ENCODE measurements around the gene ZNF688. TPM values are rescaled to one million over a fixed set of nuclear protein-coding genes. Genes with fewer than 3 reads are reported as not detected.

Gene ZNF688
- total and polyA plus RNA-seq, 5 donors = 10.8 to 16.1 (median 12.9) TPM

GRCh38 chr16:30556125-30556473 lies 15.4 kb downstream of the ZNF688 start:
- no peaks in the 10 kb centered on the region for H3K27me3 ChIP-seq (ENCODE audit: control insufficient read depth, insufficient read depth)
- intact Hi-C loops (cut with DNase I) = no loop called here
- ATAC-seq = no peak
- peaks cover 7% of the 10 kb centered on the region for H3K4me1 ChIP-seq (ENCODE audit: control insufficient read depth, insufficient read depth, low read length)
- no peaks in the 10 kb centered on the region for H3K9me3 ChIP-seq (ENCODE audit: control insufficient read depth, low read length)
- 52% methylated on average over 10 of the region's 10 CpGs for WGBS
- no peak overlapping the region for H3K27ac ChIP-seq (ENCODE audit: low read length)
- DNase-seq = peak in 1 of 3 donors; percentile 53
- no peak overlapping the region for H3K4me3 ChIP-seq (ENCODE audit: low read length)

- Histone ChIP-seq H3K27ac (ENCODE audit: low read length) (no peak overlapping the region), H3K4me1 (ENCODE audit: control insufficient read depth, insufficient read depth, low read length) (peaks cover 7% of the 10 kb centered on the region)
These were observed 16.0 kb downstream of the ZNF688 start for GRCh38 chr16:30555315-30556124.

GRCh38 chr16:30554557-30555314 lies 16.8 kb downstream of the ZNF688 start:
- 94% methylated on average over 18 of the region's 18 CpGs for WGBS
- DNase-seq (no peak), ATAC-seq (no peak)
- H3K4me1 ChIP-seq (ENCODE audit: control insufficient read depth, insufficient read depth, low read length) = peaks cover 7% of the 10 kb centered on the region
- H3K4me3 ChIP-seq (ENCODE audit: low read length) = no peak overlapping the region
- H3K27me3 ChIP-seq (ENCODE audit: control insufficient read depth, insufficient read depth) = no peaks in the 10 kb centered on the region
- intact Hi-C loops (cut with DNase I) = no loop called here
- no peaks in the 10 kb centered on the region for H3K9me3 ChIP-seq (ENCODE audit: control insufficient read depth, low read length)
- no peak overlapping the region for H3K27ac ChIP-seq (ENCODE audit: low read length)

More at GRCh38 chr16:30555315-30556124, 16.0 kb downstream of the ZNF688 start:
- Histone ChIP-seq H3K27me3 (ENCODE audit: control insufficient read depth, insufficient read depth) (no peaks in the 10 kb centered on the region), H3K9me3 (ENCODE audit: control insufficient read depth, low read length) (no peaks in the 10 kb centered on the region), H3K4me3 (ENCODE audit: low read length) (no peak overlapping the region)
- WGBS = 93% methylated on average over 69 of the region's 69 CpGs
- peak in 1 of 3 donors; percentile 66 for DNase-seq
- intact Hi-C loops (cut with DNase I) = no loop called here
- no peak for ATAC-seq

GRCh38 chr16:30553393-30553899 lies 18.1 kb downstream of the ZNF688 start:
- intact Hi-C loops (cut with DNase I) = no loop called here
- H3K9me3 ChIP-seq (ENCODE audit: control insufficient read depth, low read length) = no peaks in the 10 kb centered on the region
- H3K4me3 ChIP-seq (ENCODE audit: low read length) = no peak overlapping the region
- H3K27me3 ChIP-seq (ENCODE audit: control insufficient read depth, insufficient read depth) = no peaks in the 10 kb centered on the region
- peak overlapping the region; percentile 23 for H3K27ac ChIP-seq (ENCODE audit: low read length)
- ATAC-seq (no peak), DNase-seq (peak in 1 of 3 donors; percentile 23)
- peaks cover 7% of the 10 kb centered on the region for H3K4me1 ChIP-seq (ENCODE audit: control insufficient read depth, insufficient read depth, low read length)
- 83% methylated on average over 2 of the region's 2 CpGs for WGBS

- H3K4me3 ChIP-seq (ENCODE audit: low read length) = no peak overlapping the region
- 73% methylated on average over 4 of the region's 4 CpGs for WGBS
- no peak for ATAC-seq
- H3K27me3 ChIP-seq (ENCODE audit: control insufficient read depth, insufficient read depth) = no peaks in the 10 kb centered on the region
- no peaks in the 10 kb centered on the region for H3K9me3 ChIP-seq (ENCODE audit: control insufficient read depth, low read length)
- H3K27ac ChIP-seq (ENCODE audit: low read length) = peak overlapping the region; percentile 23
- intact Hi-C loops (cut with DNase I) = no loop called here
- peak in 1 of 3 donors; percentile 21 for DNase-seq
- peaks cover 8% of the 10 kb centered on the region for H3K4me1 ChIP-seq (ENCODE audit: control insufficient read depth, insufficient read depth, low read length)
These were observed 18.6 kb downstream of the ZNF688 start for GRCh38 chr16:30552956-30553355.

- DNase-seq (peak in 1 of 3 donors; percentile 49), ATAC-seq (no peak)
- H3K27me3 ChIP-seq (ENCODE audit: control insufficient read depth, insufficient read depth) = no peaks in the 10 kb centered on the region
- intact Hi-C loops (cut with DNase I) = no loop called here
- H3K4me3 ChIP-seq (ENCODE audit: low read length) = no peak overlapping the region
- H3K27ac ChIP-seq (ENCODE audit: low read length) = no peak overlapping the region
- WGBS = 69% methylated on average over 3 of the region's 3 CpGs
- H3K9me3 ChIP-seq (ENCODE audit: control insufficient read depth, low read length) = no peaks in the 10 kb centered on the region
- peaks cover 7% of the 10 kb centered on the region for H3K4me1 ChIP-seq (ENCODE audit: control insufficient read depth, insufficient read depth, low read length)
These were observed 19.7 kb downstream of the ZNF688 start for GRCh38 chr16:30551781-30552180.

- H3K9me3 ChIP-seq (ENCODE audit: control insufficient read depth, low read length) = no peaks in the 10 kb centered on the region
- H3K4me1 ChIP-seq (ENCODE audit: control insufficient read depth, insufficient read depth, low read length) = peaks cover 7% of the 10 kb centered on the region
- no peak for DNase-seq
- 65% methylated on average over 8 of the region's 8 CpGs for WGBS
- H3K27me3 ChIP-seq (ENCODE audit: control insufficient read depth, insufficient read depth) = no peaks in the 10 kb centered on the region
- intact Hi-C loops (cut with DNase I) = no loop called here
- ATAC-seq = peak in 1 of 2 donors; percentile 20
- no peak overlapping the region for H3K4me3 ChIP-seq (ENCODE audit: low read length)
- H3K27ac ChIP-seq (ENCODE audit: low read length) = peak overlapping the region; percentile 97
These were observed 22.9 kb downstream of the ZNF688 start for GRCh38 chr16:30548416-30549253.

GRCh38 chr16:30546115-30546514 lies 25.4 kb downstream of the ZNF688 start:
- intact Hi-C loops (cut with DNase I) = no loop called here
- ATAC-seq (no peak), DNase-seq (peak in 1 of 3 donors; percentile 14)
- no peak overlapping the region for H3K4me3 ChIP-seq (ENCODE audit: low read length)
- H3K27me3 ChIP-seq (ENCODE audit: control insufficient read depth, insufficient read depth) = no peaks in the 10 kb centered on the region
- H3K9me3 ChIP-seq (ENCODE audit: control insufficient read depth, low read length) = no peaks in the 10 kb centered on the region
- 70% methylated on average over 8 of the region's 8 CpGs for WGBS
- H3K27ac ChIP-seq (ENCODE audit: low read length) = no peak overlapping the region
- peaks cover 5% of the 10 kb centered on the region for H3K4me1 ChIP-seq (ENCODE audit: control insufficient read depth, insufficient read depth, low read length)

GRCh38 chr16:30543067-30543466 lies 28.4 kb downstream of the ZNF688 start:
- no peaks in the 10 kb centered on the region for H3K9me3 ChIP-seq (ENCODE audit: control insufficient read depth, low read length)
- DNase-seq (no peak), ATAC-seq (no peak)
- 78% methylated on average over 5 of the region's 5 CpGs for WGBS
- H3K27ac ChIP-seq (ENCODE audit: low read length) = no peak overlapping the region
- peaks cover 2% of the 10 kb centered on the region for H3K4me1 ChIP-seq (ENCODE audit: control insufficient read depth, insufficient read depth, low read length)
- intact Hi-C loops (cut with DNase I) = no loop called here
- H3K4me3 ChIP-seq (ENCODE audit: low read length) = no peak overlapping the region
- no peaks in the 10 kb centered on the region for H3K27me3 ChIP-seq (ENCODE audit: control insufficient read depth, insufficient read depth)

- DNase-seq (no peak), ATAC-seq (peak in 1 of 2 donors; percentile 34)
- 47% methylated on average over 10 of the region's 10 CpGs for WGBS
- Histone ChIP-seq H3K9me3 (ENCODE audit: control insufficient read depth, low read length) (no peaks in the 10 kb centered on the region), H3K4me3 (ENCODE audit: low read length) (no peak overlapping the region), H3K27me3 (ENCODE audit: control insufficient read depth, insufficient read depth) (no peaks in the 10 kb centered on the region), H3K27ac (ENCODE audit: low read length) (no peak overlapping the region), H3K4me1 (ENCODE audit: control insufficient read depth, insufficient read depth, low read length) (no peaks in the 10 kb centered on the region)
- intact Hi-C loops (cut with DNase I) = no loop called here
These were observed 29.8 kb downstream of the ZNF688 start for GRCh38 chr16:30541502-30542329.
